Regular cardiac myocyte (primary cell): ENCODE measurements around the gene RPL14. TPM values are rescaled to one million over a fixed set of nuclear protein-coding genes. Genes with fewer than 3 reads are reported as not detected.

ENCODE experiments used
- total RNA-seq: library from RNA; depleted of rRNA; stranded (reverse); fragments of >200 nt; gene quantifications from 2 replicates; pipeline ENCODE4 v1.2.3, GENCODE V29; 2014

RPL14 gene
- total RNA-seq, result 284 and 296 TPM in 2 replicates

DNA sequence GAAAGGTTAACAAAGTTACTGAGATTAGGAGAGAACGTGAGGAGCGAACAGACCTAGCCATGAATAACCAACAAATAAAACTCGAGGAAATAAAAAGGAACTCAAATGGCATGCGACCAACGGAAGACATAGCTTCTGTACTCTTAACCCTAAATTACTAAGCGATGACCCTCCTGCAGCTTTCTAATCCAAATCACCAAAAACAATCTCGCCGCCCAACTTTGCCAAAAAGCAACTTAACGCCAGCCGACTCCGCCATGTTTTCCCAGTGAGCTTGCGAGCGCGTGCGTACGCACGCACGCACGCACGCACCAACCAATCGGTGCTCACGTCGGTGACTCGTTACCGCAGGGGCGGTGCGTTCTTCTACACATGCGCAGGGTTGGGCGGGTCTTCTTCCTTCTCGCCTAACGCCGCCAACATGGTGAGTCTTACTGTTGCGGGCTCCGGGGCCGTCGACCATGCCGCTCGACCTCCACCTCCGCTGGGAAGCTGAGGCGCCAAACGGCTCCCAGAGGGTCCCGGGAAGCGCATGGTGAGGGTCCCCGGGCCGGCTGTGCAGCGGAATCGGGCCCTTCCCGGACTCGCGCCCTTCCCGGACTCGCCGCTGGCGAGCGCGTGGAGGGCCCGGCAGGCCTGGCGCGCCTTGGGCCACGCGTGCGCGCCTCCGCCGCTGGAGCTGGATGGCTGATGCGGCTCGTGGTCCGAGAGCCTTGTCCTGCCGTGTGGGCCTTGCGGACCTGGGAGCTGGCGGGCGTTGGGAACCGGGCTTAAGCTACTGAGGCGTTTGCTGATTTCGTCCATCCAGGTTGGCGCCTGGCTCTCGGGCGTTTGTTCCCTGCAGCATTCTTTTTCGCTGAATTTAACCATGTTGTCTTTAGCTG lies at the start of gene RPL14:
TSS of gene RPL14 (plus strand) at position 400 of the 884 bp plus-strand sequence. CDS start at position 533, 133 bp downstream.

DNA sequence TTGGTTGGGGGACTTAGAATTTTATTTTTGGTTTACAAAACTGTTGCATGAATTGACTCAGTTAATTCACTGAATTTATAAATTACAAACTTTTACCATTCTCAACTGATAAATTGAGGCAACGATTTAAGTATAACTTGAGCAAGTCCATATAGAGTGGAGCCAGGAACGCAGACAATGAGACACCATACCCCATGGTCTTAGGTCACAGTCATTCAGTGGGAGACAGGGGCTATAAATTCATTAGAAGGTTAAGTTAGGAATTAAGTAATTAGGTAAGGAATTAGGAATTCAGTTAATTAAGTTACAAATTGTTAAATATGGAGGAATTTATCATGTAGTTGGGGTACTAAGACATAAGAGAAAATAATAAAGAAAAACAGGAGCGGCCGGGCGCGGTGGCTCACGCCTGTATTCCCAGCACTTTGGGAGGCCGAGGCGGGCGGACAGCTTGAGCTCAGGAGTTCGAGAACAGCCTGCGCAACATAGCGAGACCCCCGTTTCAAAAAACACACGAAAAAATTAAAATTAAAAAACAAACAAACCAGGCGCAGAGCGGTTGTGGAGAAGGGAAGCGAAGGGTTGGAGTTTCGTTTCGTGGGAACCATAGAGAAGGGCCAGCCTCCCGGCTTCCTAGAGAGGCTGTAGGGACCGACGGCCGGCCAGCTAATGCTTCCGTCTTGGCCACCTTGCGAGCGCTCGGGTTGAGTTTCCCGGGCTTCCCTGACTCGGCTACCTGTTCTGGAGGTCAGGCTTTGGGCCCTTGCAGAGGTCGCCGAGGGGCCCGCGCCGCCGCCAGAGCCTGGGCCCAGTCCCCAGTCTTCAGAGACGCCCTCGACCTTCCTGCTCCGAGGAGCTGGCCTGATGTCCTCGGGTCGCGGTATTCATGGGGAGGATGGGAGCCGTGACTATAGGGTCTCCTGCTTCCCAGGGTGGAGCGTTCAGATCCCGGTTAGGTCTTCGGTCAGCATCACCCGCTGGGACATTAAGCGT lies 19.6 kb downstream of the RPL14 start, which contains the start of gene ZNF619:
TSS of gene ZNF619 (plus strand) at position 645 of the 993 bp plus-strand sequence. CDS start 858 bp downstream, outside the sequence.

DNA sequence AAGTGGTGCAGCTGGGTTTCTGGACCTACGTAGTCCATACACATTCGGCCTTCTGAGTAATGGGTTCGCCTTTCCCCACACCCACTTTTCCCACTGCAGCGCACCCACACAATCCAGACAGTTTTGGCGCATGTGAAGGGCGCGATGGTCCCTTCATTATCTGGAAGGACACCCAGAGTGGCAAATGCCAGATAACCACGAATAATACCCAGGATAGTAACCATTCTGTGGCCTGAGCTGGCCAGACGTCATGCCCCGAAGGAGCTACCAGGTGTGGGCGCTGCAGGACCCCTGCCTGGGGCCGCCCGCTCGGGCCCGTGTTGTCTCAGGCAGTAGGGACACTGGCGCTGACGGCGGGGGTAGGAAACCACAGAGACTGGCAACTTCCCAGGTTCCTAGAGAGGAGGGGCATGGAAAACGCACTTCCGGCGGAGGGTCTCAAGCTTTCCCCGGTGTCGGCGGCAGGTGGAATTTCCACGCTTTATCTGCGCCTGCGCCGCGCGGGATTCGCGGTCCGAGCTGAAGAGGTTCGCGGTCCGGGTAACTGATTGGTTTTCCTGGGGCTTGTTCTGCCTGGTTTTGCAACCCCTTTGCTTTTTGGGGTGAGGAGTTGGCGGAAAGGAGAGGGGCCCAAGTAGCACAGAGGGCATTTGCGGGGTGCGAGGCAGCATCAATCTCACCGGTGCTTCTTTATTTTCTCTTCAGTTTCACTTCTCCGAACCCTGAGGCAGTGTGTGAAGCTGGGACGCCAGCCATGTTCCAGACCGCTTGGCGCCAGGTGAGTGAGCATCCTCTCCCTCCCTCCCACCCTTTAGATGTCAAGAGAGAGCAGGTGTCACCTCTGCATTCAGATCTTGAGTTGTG lies 48.7 kb downstream of the RPL14 start, which contains the start of gene ZNF620:
TSS of gene ZNF620 (plus strand) at position 441 of the 864 bp plus-strand sequence. CDS start at position 755, 314 bp downstream.

Other genes with a start within 250 kb of the RPL14 start
- gene EIF1B, start 147.6 kb upstream of the RPL14 start, total RNA-seq, result 15.0 and 15.5 TPM in 2 replicates
- 0.19 and 0.28 TPM in 2 replicates for gene ENTPD3, start 70.2 kb upstream of the RPL14 start, total RNA-seq
- 4.8 and 6.5 TPM in 2 replicates for gene ZNF619, start 19.8 kb downstream of the RPL14 start, total RNA-seq
- gene ZNF620, start 48.7 kb downstream of the RPL14 start, total RNA-seq, result 1.7 and 1.9 TPM in 2 replicates
- 10.4 and 11.6 TPM in 2 replicates for gene ZNF621, start 67.6 kb downstream of the RPL14 start, total RNA-seq